ENCODE results near the gene AKIRIN1. TPM values are rescaled to one million over a fixed set of nuclear protein-coding genes. Genes with fewer than 3 reads are reported as not detected.
"Not testable (repeated sequence)": the region's sequence is repeated elsewhere in the genome, so short reads cannot be mapped to it uniquely, and the experiment has no call there.

AKIRIN1 gene
- total and polyA plus RNA-seq, 4 donors: 22.0 to 43.7 (median 38.8) TPM

DNA sequence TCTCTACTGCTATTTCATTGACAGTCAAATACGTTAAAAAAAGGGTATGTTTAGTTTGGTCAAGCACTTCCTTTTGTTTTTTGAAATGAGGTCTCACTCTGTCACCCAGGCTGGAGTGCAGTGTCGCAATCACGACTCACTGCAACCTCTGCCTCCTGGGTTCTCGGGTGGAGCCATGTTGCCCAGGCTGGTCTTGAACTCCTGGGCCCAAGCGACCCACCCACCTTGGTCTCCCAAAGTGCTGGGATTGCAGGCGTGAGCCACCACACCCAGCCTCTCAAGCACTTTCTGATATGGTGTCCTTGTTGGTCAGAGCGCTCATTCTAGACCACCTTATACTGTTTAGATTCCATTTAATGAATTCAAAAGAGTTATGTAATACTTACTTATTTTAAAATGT is 28.5 kb upstream of the AKIRIN1 start:
- H3K27ac ChIP-seq (ENCODE audit: low read depth in 1 of 2, low read length in 2 of 2): no peak overlapping the region
- ATAC-seq (ENCODE audit: low FRiP score): no peak
- intact Hi-C loops (cut with DNase I): no loop called here
- 87 to 91% methylated on average over 7 of the region's 7 CpGs for WGBS, 2 donors
- H3K4me3 ChIP-seq (ENCODE audit: low read length in 2 of 2): no peak overlapping the region
- no peaks in the 10 kb centered on the region for H3K36me3 ChIP-seq (ENCODE audit: control insufficient read depth in 1 of 2, insufficient read depth in 2 of 2, low read length in 1 of 2)
- no peak for DNase-seq
- H3K9me3 ChIP-seq (ENCODE audit: control insufficient read depth, low read length): no peaks in the 10 kb centered on the region
- no peaks in the 10 kb centered on the region for H3K4me1 ChIP-seq (ENCODE audit: control insufficient read depth in 1 of 2, insufficient read depth in 2 of 2, low read length in 2 of 2)
- peaks cover 0 to 2% of the 10 kb centered on the region in 2 donors for H3K27me3 ChIP-seq (ENCODE audit: control insufficient read depth in 1 of 2, insufficient read depth in 2 of 2, low read length in 1 of 2)

- H3K27me3 ChIP-seq (ENCODE audit: control insufficient read depth in 1 of 2, insufficient read depth in 2 of 2, low read length in 1 of 2): peaks cover 0 to 2% of the 10 kb centered on the region in 2 donors
- H3K4me1 ChIP-seq (ENCODE audit: control insufficient read depth in 1 of 2, insufficient read depth in 2 of 2, low read length in 2 of 2): no peaks in the 10 kb centered on the region
- H3K4me3 ChIP-seq (ENCODE audit: low read length in 2 of 2): no peak overlapping the region
- no peak overlapping the region for H3K27ac ChIP-seq (ENCODE audit: low read depth in 1 of 2, low read length in 2 of 2)
- H3K9me3 ChIP-seq (ENCODE audit: control insufficient read depth, low read length): no peaks in the 10 kb centered on the region
- WGBS, 2 donors: 68 to 78% methylated on average over 3 of the region's 3 CpGs
- no peak for ATAC-seq (ENCODE audit: low FRiP score)
- H3K36me3 ChIP-seq (ENCODE audit: control insufficient read depth in 1 of 2, insufficient read depth in 2 of 2, low read length in 1 of 2): no peaks in the 10 kb centered on the region
- no peak for DNase-seq
- intact Hi-C loops (cut with DNase I): no loop called here
Observed at GRCh38 chr1:38964140-38964548, 26.9 kb upstream of the AKIRIN1 start.

DNA sequence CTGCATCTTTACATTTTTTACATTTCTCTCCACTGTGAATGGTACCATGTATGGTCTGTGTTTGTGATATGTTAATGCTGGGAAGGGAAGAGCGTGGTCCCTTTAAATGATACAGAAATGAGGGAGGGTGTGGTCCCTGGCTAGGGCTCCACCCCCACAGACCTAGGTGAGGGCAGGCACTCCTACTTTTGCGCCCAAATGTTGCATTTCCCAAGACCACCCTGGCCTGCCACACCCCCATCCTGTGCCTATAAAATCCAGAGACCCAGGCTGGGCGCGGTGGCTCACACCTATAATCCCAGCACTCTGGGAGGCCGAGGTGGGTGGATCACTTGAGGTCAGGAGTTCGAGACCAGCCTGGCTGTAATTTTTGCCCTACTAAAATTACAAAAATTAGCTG is 17.9 kb upstream of the AKIRIN1 start:
- WGBS, 2 donors: 71 to 72% methylated on average over 6 of the region's 6 CpGs
- intact Hi-C loops (cut with DNase I); H3K36me3 ChIP-seq (ENCODE audit: control insufficient read depth in 1 of 2, insufficient read depth in 2 of 2, low read length in 1 of 2); H3K27me3 ChIP-seq (ENCODE audit: control insufficient read depth in 1 of 2, insufficient read depth in 2 of 2, low read length in 1 of 2); H3K27ac ChIP-seq (ENCODE audit: low read depth in 1 of 2, low read length in 2 of 2); H3K9me3 ChIP-seq (ENCODE audit: control insufficient read depth, low read length); DNase-seq; ATAC-seq (ENCODE audit: low FRiP score); H3K4me1 ChIP-seq (ENCODE audit: control insufficient read depth in 1 of 2, insufficient read depth in 2 of 2, low read length in 2 of 2); H3K4me3 ChIP-seq (ENCODE audit: low read length in 2 of 2): not testable (repeated sequence)

DNA sequence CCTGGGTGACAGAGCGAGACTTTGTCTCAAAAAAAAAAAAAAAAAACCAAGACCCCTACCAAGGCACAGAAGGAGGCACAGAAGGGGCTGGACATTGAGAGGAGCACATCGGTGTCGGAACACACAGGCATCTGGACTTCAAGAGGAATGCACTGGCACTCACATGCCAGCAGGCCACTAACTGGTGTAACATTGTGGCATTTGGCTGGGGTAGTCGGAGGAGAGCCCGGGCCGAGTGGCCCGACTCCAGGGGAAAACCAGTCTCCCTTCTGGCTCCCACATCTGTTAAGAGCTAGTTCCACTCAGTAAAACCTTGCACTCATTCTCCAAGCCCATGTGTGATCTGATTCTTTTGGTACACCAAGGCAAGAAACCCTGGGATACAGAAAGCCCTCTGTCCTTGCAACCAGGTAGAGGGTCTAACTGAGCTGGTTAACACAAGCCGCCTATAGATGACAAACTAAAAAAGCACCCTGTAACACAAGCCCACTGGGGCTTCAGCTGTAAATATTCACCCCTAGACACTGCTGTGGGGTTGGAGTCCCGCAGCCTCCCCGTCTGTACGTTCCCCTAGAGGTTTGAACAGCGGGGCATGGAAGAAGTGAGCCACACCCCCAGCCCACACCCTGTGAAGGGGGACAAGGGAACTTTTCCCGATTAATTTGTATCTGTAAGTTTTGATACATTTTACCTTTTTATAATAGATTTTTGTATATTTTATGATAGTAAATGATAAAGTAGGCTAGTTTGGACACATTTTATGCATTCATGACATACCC is 17.2 kb upstream of the AKIRIN1 start:
- Histone ChIP-seq H3K27ac (ENCODE audit: low read depth in 1 of 2, low read length in 2 of 2) (no peak overlapping the region), H3K36me3 (ENCODE audit: control insufficient read depth in 1 of 2, insufficient read depth in 2 of 2, low read length in 1 of 2) (no peaks in the 10 kb centered on the region), H3K4me1 (ENCODE audit: control insufficient read depth in 1 of 2, insufficient read depth in 2 of 2, low read length in 2 of 2) (no peaks in the 10 kb centered on the region), H3K4me3 (ENCODE audit: low read length in 2 of 2) (no peak overlapping the region), H3K9me3 (ENCODE audit: control insufficient read depth, low read length) (no peaks in the 10 kb centered on the region), H3K27me3 (ENCODE audit: control insufficient read depth in 1 of 2, insufficient read depth in 2 of 2, low read length in 1 of 2) (no peaks in the 10 kb centered on the region)
- ATAC-seq (ENCODE audit: low FRiP score) (no peak), DNase-seq (peak in 1 of 2 donors; percentile 47)
- intact Hi-C loops (cut with DNase I): no loop called here
- 22 to 27% methylated on average over 12 to 13 of the region's 13 CpGs for WGBS, 2 donors

DNA sequence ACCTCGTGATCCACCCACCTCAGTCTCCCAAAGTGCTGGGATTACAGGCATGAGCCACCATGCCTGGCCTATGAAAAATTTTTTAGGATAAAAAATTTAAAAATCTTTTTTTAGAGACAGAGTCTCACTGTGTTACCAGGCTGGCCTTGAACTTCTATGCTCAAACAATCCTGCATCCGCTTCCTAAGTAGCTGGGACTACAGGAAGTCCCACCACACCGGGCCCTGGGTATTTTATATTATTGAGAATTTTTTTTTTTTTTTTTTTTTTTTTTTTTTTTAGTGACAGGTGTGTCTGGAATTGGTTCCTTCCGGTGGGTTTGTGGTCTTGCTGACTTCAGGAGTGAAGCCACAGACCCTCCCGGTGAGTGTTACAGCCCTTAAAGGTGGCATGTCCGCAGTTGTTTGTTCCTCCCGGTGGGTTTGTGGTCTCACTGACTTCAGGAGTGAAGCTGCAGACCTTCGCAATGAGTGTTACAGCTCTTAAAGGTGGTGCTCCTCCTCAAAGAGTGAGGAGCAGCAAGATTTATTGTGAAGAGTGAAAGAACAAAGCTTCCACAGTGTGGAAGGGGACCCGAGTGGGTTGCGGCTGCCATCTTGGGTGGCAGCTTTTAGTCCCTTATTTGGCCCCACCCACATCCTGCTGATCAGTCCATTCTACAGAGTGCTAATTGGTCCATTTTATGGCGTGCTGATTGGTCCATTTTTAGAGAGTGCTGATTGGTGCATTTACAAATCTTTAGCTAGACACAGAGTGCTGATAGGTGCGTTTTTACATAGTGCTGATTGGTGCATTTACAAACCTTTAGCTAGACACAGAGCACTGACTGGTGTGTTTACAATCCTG is 13.5 kb upstream of the AKIRIN1 start:
- WGBS, 2 donors: 91 to 92% methylated on average over 12 of the region's 12 CpGs
- not testable (repeated sequence) for ATAC-seq (ENCODE audit: low FRiP score)

GRCh38 chr1:38978245-38978542 is 12.9 kb upstream of the AKIRIN1 start:
- H3K4me3 ChIP-seq (ENCODE audit: low read length in 2 of 2); H3K36me3 ChIP-seq (ENCODE audit: control insufficient read depth in 1 of 2, insufficient read depth in 2 of 2, low read length in 1 of 2); H3K4me1 ChIP-seq (ENCODE audit: control insufficient read depth in 1 of 2, insufficient read depth in 2 of 2, low read length in 2 of 2); H3K27ac ChIP-seq (ENCODE audit: low read depth in 1 of 2, low read length in 2 of 2); intact Hi-C loops (cut with DNase I); H3K27me3 ChIP-seq (ENCODE audit: control insufficient read depth in 1 of 2, insufficient read depth in 2 of 2, low read length in 1 of 2); DNase-seq; ATAC-seq (ENCODE audit: low FRiP score); H3K9me3 ChIP-seq (ENCODE audit: control insufficient read depth, low read length): not testable (repeated sequence)
- 91 to 92% methylated on average over 6 of the region's 6 CpGs for WGBS, 2 donors

More for the DNA sequence above, 13.5 kb upstream of the AKIRIN1 start:
- H3K36me3 ChIP-seq (ENCODE audit: control insufficient read depth in 1 of 2, insufficient read depth in 2 of 2, low read length in 1 of 2); H3K27ac ChIP-seq (ENCODE audit: low read depth in 1 of 2, low read length in 2 of 2); intact Hi-C loops (cut with DNase I); DNase-seq; H3K9me3 ChIP-seq (ENCODE audit: control insufficient read depth, low read length); H3K4me1 ChIP-seq (ENCODE audit: control insufficient read depth in 1 of 2, insufficient read depth in 2 of 2, low read length in 2 of 2); H3K4me3 ChIP-seq (ENCODE audit: low read length in 2 of 2); H3K27me3 ChIP-seq (ENCODE audit: control insufficient read depth in 1 of 2, insufficient read depth in 2 of 2, low read length in 1 of 2): not testable (repeated sequence)

DNA sequence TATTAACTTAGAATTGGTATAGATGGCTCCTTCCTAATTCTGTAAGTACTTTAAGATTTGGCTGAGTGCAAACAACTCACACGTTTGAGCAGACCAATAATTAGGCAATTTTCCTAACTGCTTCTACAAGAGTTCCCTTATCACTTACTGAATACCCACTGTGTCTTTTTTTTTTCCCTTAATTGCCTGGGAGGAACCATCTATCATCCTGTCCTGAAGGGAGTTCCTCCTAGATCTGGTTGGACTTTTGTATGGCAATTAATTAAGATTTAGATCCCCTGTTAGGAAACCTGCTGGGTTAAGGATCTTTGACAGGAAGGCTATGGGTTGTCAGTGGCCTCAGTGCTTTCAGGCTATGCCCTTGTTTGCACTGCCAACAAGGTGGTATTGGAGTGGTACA is 11.7 kb upstream of the AKIRIN1 start:
- 61 to 72% methylated on average over 1 of the region's 1 CpG for WGBS, 2 donors
- intact Hi-C loops (cut with DNase I); H3K27ac ChIP-seq (ENCODE audit: low read depth in 1 of 2, low read length in 2 of 2); DNase-seq; ATAC-seq (ENCODE audit: low FRiP score); H3K4me3 ChIP-seq (ENCODE audit: low read length in 2 of 2); H3K36me3 ChIP-seq (ENCODE audit: control insufficient read depth in 1 of 2, insufficient read depth in 2 of 2, low read length in 1 of 2); H3K27me3 ChIP-seq (ENCODE audit: control insufficient read depth in 1 of 2, insufficient read depth in 2 of 2, low read length in 1 of 2); H3K9me3 ChIP-seq (ENCODE audit: control insufficient read depth, low read length); H3K4me1 ChIP-seq (ENCODE audit: control insufficient read depth in 1 of 2, insufficient read depth in 2 of 2, low read length in 2 of 2): not testable (repeated sequence)

DNA sequence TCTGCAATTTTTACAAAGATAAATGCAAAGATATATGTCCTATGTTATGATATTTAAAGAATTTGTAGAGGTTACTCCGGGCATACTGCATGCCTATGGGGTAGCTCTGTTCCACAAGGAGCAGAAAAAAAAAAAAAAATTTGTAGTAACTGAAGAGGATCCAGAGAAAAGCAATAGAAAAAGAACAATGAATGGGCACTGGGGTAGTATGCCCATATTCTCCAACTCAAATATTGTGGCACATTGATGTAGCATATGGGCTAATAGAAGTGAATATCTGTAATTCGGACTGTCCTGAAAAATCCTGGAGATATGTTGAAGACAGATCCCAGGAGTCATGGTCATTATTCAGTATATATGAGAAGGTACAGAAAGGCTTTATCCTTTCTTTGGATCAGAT is 1.1 kb upstream of the AKIRIN1 start:
- 48 to 80% methylated on average over 2 of the region's 2 CpGs for WGBS, 2 donors
- Histone ChIP-seq H3K36me3 (ENCODE audit: control insufficient read depth in 1 of 2, insufficient read depth in 2 of 2, low read length in 1 of 2) (no peaks in the 10 kb centered on the region), H3K27ac (ENCODE audit: low read depth in 1 of 2, low read length in 2 of 2) (no peak overlapping the region), H3K27me3 (ENCODE audit: control insufficient read depth in 1 of 2, insufficient read depth in 2 of 2, low read length in 1 of 2) (no peaks in the 10 kb centered on the region), H3K9me3 (ENCODE audit: control insufficient read depth, low read length) (no peaks in the 10 kb centered on the region), H3K4me1 (ENCODE audit: control insufficient read depth in 1 of 2, insufficient read depth in 2 of 2, low read length in 2 of 2) (peaks cover 2 to 6% of the 10 kb centered on the region in 2 donors), H3K4me3 (ENCODE audit: low read length in 2 of 2) (no peak overlapping the region)
- no peak for DNase-seq
- intact Hi-C loops (cut with DNase I): loop anchor here (5.0 to 10.0 kb wide), 2 partner anchors 115 to 133 kb away; partner anchors contain the start of genes MYCBP (in 1 of the 2) and RRAGC (in 1 of the 2)
- ATAC-seq (ENCODE audit: low FRiP score): no peak
